Thoracic aorta (tissue), 2 donors: Measurements from ENCODE around the gene TAF1D. TPM values are rescaled to one million over a fixed set of nuclear protein-coding genes. Genes with fewer than 3 reads are reported as not detected.

Source experiments
- ATAC-seq: fragments of 150-250 bp; one replicate; pipeline ENCODE4 v1.8.0; 2017; ENCODE audit warnings: low read depth; ENCODE audit not compliant: insufficient number of reproducible peaks, low FRiP score
- DNase-seq: peaks from one replicate; pipeline ENCODE4 v3.0.0-alpha.2; 2020; ENCODE audit warnings: low spot score
- H3K27ac ChIP-seq, 2 donors: fragments of 200-600 bp; sonication (generic); 1 replicate in 1 of 2; 2 replicates in 1 of 2; pipeline ENCODE4 v1.5.1; 2016; ENCODE audit warnings: mild to moderate bottlenecking in 2 of 2, moderate library complexity in 2 of 2
- H3K27me3 ChIP-seq: fragments of 200-600 bp; sonication (generic); replicated peaks from 2 replicates; pipeline ENCODE4 v1.6.0; 2016; ENCODE audit warnings: mild to moderate bottlenecking; ENCODE audit not compliant: insufficient read depth
- H3K36me3 ChIP-seq: fragments of 200-600 bp; sonication (generic); one replicate; pipeline ENCODE4 v1.5.1; 2016
- H3K4me1 ChIP-seq, 2 donors: fragments of 200-600 bp; sonication (generic); 1 replicate in 1 of 2; 2 replicates in 1 of 2; pipeline versions ENCODE4 v1.5.1 to v1.6.0; 2016; ENCODE audit warnings: low read depth in 2 of 2, mild to moderate bottlenecking in 1 of 2; ENCODE audit not compliant: control insufficient read depth in 1 of 2
- H3K4me3 ChIP-seq: fragments of 200-600 bp; sonication (generic); 2 replicates; pipeline ENCODE4 v1.5.1; 2016; ENCODE audit warnings: mild to moderate bottlenecking
- H3K9me3 ChIP-seq: fragments of 200-600 bp; sonication (generic); 2 replicates; pipeline ENCODE4 v1.5.1; 2016
- CTCF ChIP-seq: fragments of 200-600 bp; sonication (generic); IDR thresholded peaks from one replicate; pipeline ENCODE4 v1.5.1; 2019; ENCODE audit warnings: antibody characterized with exemption
- total RNA-seq, 2 donors: library from RNA; depleted of rRNA; stranded (reverse); fragments of >200 nt; gene quantifications; one replicate each; pipeline versions ENCODE4 v1.1.0 to v1.2.3, GENCODE V29; 2016

The TAF1D gene
- total RNA-seq, 2 donors from 2014 or later, result 99.4 to 231 TPM

- ATAC-seq (no peak), DNase-seq (no peak)
- H3K27ac ChIP-seq, result no peak overlapping the region
- H3K27me3 ChIP-seq, result no peaks in the 10 kb centered on the region
- H3K9me3 ChIP-seq, result no peaks in the 10 kb centered on the region
- peaks cover 12% of the 10 kb centered on the region for H3K36me3 ChIP-seq
- H3K4me1 ChIP-seq, result no peaks in the 10 kb centered on the region
- TF ChIP-seq CTCF, result no peak
- no peak overlapping the region for H3K4me3 ChIP-seq
These were observed 20.8 kb downstream of the TAF1D start for GRCh38 chr11:93720522-93720921.

GRCh38 chr11:93719310-93719709, 22.0 kb downstream of the TAF1D start:
- H3K27ac ChIP-seq, result no peak overlapping the region
- no peak overlapping the region for H3K4me3 ChIP-seq
- ATAC-seq (no peak), DNase-seq (no peak)
- H3K4me1 ChIP-seq, result no peaks in the 10 kb centered on the region
- TF ChIP-seq CTCF, result no peak
- peaks cover 22% of the 10 kb centered on the region for H3K36me3 ChIP-seq
- no peaks in the 10 kb centered on the region for H3K9me3 ChIP-seq
- H3K27me3 ChIP-seq, result no peaks in the 10 kb centered on the region

DNA sequence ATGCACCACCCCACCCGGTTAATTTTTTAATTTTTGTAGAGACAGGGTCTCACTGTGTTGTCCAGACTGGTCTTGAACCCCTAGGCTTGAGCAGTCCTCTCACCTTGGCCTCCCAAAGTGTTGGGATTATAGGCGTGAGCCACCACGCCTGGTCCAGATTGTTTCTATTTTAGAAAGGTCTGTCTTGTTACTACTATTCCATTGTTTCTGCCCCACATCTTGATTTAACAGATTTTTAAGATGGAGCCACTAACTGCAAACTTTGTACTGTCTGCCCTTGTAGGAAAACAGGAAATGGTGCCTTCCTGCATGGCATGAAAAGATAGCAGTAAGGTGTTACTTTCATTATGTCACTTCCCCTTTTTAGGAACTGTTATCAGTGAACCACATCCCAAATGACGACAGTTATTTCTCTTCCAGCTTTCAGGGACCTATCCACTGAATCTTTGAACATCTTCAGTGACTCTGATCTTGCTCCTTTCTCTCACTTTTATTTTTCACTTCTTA, 23.2 kb downstream of the TAF1D start:
- TF ChIP-seq CTCF, result no peak
- Histone ChIP-seq H3K27ac (no peak overlapping the region), H3K9me3 (no peaks in the 10 kb centered on the region), H3K4me3 (no peak overlapping the region), H3K4me1 (no peaks in the 10 kb centered on the region), H3K36me3 (peaks cover 22% of the 10 kb centered on the region), H3K27me3 (no peaks in the 10 kb centered on the region)
- DNase-seq (no peak), ATAC-seq (no peak)

- no peak overlapping the region for H3K27ac ChIP-seq
- H3K4me1 ChIP-seq, result no peaks in the 10 kb centered on the region
- H3K4me3 ChIP-seq, result no peak overlapping the region
- no peaks in the 10 kb centered on the region for H3K9me3 ChIP-seq
- ATAC-seq, result no peak
- no peak for TF ChIP-seq CTCF
- no peaks in the 10 kb centered on the region for H3K27me3 ChIP-seq
- no peak for DNase-seq
- H3K36me3 ChIP-seq, result peaks cover 21% of the 10 kb centered on the region
These were observed 23.8 kb downstream of the TAF1D start for GRCh38 chr11:93717501-93717900.

DNA sequence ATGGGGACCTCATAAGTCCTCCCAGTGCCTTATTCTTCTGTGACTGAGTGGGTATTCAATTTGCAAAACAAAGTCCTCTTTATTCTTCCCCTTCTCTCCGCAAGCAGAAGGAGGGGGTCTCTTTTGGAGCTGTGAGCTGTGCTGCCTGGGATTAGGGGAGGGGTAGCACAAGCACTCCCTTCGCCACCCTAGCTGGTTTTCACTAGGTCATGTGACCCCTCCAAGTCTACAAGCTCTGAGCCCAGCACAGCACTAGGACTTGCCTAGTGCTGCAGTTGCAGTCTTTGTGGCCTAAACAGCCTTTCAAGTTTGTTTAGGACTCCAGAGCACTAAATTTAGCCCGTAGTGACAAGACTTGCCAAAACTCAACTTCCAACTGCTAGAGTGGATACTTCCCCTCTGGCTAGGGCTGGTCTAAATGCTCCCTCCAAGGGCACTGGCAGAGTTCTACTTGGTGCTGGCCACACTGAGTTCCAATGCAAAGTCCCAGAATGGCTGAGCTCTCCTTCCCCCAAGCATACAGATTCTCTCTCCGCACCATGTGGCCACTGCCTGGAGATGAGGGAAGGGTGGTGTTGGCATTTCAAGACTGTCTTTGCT, 25.4 kb downstream of the TAF1D start:
- Histone ChIP-seq H3K27ac (no peak overlapping the region), H3K36me3 (peaks cover 19% of the 10 kb centered on the region), H3K27me3 (no peaks in the 10 kb centered on the region), H3K4me3 (no peak overlapping the region), H3K4me1 (no peaks in the 10 kb centered on the region), H3K9me3 (no peaks in the 10 kb centered on the region)
- TF ChIP-seq CTCF, result no peak
- DNase-seq, result no peak
- no peak for ATAC-seq
